ENCODE data around the gene CLDN1. TPM values are rescaled to one million over a fixed set of nuclear protein-coding genes. Genes with fewer than 3 reads are reported as not detected.

CLDN1 gene
- total and polyA plus RNA-seq, 2 donors (not counting 1 experiment from before 2014, with no cell fraction given): not detected

DNA sequence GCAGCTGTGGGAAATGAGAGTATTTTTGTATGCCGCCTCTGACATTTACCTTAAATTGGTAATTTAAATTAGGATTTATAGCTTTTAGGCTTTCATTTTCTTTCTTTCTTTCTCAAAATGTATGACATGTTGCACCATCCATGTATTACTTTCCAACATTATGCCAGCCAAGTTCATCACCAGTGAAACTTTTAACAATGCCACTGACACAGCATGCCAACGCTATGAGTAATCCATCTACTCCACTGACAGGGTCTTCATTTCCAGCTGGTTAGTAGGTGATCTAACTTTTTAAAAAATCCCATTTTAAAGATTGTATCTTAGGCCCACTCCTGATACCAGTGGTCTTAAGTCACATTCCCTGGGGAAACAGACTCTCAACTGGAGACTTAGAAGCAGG is 43.9 kb upstream of the CLDN1 start:
- no peaks in the 10 kb centered on the region for H3K27me3 Mint-ChIP-seq
- TF ChIP-seq, protein P1, sequence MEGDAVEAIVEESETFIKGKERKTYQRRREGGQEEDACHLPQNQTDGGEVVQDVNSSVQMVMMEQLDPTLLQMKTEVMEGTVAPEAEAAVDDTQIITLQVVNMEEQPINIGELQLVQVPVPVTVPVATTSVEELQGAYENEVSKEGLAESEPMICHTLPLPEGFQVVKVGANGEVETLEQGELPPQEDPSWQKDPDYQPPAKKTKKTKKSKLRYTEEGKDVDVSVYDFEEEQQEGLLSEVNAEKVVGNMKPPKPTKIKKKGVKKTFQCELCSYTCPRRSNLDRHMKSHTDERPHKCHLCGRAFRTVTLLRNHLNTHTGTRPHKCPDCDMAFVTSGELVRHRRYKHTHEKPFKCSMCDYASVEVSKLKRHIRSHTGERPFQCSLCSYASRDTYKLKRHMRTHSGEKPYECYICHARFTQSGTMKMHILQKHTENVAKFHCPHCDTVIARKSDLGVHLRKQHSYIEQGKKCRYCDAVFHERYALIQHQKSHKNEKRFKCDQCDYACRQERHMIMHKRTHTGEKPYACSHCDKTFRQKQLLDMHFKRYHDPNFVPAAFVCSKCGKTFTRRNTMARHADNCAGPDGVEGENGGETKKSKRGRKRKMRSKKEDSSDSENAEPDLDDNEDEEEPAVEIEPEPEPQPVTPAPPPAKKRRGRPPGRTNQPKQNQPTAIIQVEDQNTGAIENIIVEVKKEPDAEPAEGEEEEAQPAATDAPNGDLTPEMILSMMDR (IDR thresholded peaks at IDR 0.05): no peak
- no peak for TF ChIP-seq EZH2 (IDR thresholded peaks at IDR 0.05; ENCODE audit: borderline replicate concordance, insufficient read depth, low read depth, low read length, poor library complexity, severe bottlenecking)
- CTCF ChIA-PET: no interaction called here

DNA sequence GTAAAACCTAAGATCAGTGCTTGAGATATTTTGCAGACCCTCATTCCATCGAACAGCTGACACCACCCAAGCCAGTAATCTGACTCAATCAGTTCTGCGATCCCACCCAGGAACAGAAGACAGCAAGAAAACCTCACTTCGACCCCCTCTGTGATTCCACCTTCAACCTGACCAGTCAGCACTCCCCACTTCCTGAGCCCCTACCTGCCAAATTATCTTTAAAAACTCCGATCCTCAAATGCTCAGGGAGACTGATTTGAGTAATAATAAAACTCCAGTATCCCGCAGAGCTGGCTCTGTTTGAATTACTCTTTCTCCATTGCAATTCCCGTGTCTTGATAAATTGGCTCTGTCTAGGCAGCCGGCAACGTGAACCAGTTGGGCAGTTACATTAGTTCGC is 40.0 kb upstream of the CLDN1 start:
- no peak overlapping the region for H3K4me3 ChIP-seq (ENCODE audit: control extremely low read depth in 1 of 5, extremely low read depth in 1 of 5, insufficient read depth in 1 of 5, low read depth in 2 of 5, low read length in 4 of 5)
- no peaks in the 10 kb centered on the region for H3K9me3 ChIP-seq (ENCODE audit: control extremely low read depth in 1 of 3, control insufficient read depth in 2 of 3, insufficient read depth in 1 of 3, low read length in 2 of 3)
- WGBS (ENCODE audit: insufficient coverage): 86% methylated on average over 5 of the region's 9 CpGs
- H3K4me2 ChIP-seq (replicated peaks; ENCODE audit: low read depth, low read length, poor library complexity, severe bottlenecking): no peak overlapping the region
- no peak overlapping the region for H3K27ac Mint-ChIP-seq
- intact Hi-C loops (cut with micrococcal nuclease): no loop called here
- CTCF ChIA-PET: interaction anchor here (0.6 kb wide), 1 partner anchor 257 kb away, joined by 3 read pairs; no protein-coding TSS in a partner anchor
- H3K27me3 ChIP-seq (replicated peaks in 1 of 4; ENCODE audit: control extremely low read depth in 1 of 4, control insufficient read depth in 3 of 4, insufficient read depth in 4 of 4, low read length in 3 of 4): no peaks in the 10 kb centered on the region
- H3K4me1 Mint-ChIP-seq: no peaks in the 10 kb centered on the region
- H2AFZ ChIP-seq (ENCODE audit: insufficient read depth, low read depth, low read length, poor library complexity, severe bottlenecking): no peak overlapping the region
- TF ChIP-seq EZH2 (IDR thresholded peaks at IDR 0.05; ENCODE audit: borderline replicate concordance, insufficient read depth, low read depth, low read length, poor library complexity, severe bottlenecking): no peak
- TF ChIP-seq, protein P1 (IDR thresholded peaks at IDR 0.05): no peak
- no peaks in the 10 kb centered on the region for H3K9me3 Mint-ChIP-seq (ENCODE audit: insufficient read depth)
- H3K27me3 Mint-ChIP-seq: no peaks in the 10 kb centered on the region
- no peak overlapping the region for H3K4me3 Mint-ChIP-seq
- H3K27ac ChIP-seq (ENCODE audit: low read length in 2 of 2): no peak overlapping the region
- H3K79me2 ChIP-seq (ENCODE audit: control insufficient read depth, insufficient read depth, low read length): no peaks in the 10 kb centered on the region
- no peaks in the 10 kb centered on the region for H3K4me1 ChIP-seq (ENCODE audit: control insufficient read depth in 2 of 2, insufficient read depth in 2 of 2, low read length in 2 of 2)
- POLR2A ChIA-PET: no interaction called here
- no peaks in the 10 kb centered on the region for H4K20me1 ChIP-seq (ENCODE audit: control insufficient read depth, insufficient read depth, low read length, poor library complexity, severe bottlenecking)
- no peak overlapping the region for H3K9ac ChIP-seq (ENCODE audit: low read length)
- DNase-seq (no peak), ATAC-seq (ENCODE audit: low read depth) (no peak)
- no peaks in the 10 kb centered on the region for H3K36me3 ChIP-seq (replicated peaks in 1 of 2; ENCODE audit: control extremely low read depth in 1 of 2, control insufficient read depth in 1 of 2, extremely low read depth in 1 of 2, insufficient read depth in 2 of 2, low read length in 1 of 2)

More for the DNA sequence above, 43.9 kb upstream of the CLDN1 start:
- no peak overlapping the region for H2AFZ ChIP-seq (ENCODE audit: insufficient read depth, low read depth, low read length, poor library complexity, severe bottlenecking)
- H3K27ac ChIP-seq (ENCODE audit: low read length in 2 of 2): no peak overlapping the region
- no peaks in the 10 kb centered on the region for H3K9me3 Mint-ChIP-seq (ENCODE audit: insufficient read depth)
- H3K9ac ChIP-seq (ENCODE audit: low read length): no peak overlapping the region
- POLR2A ChIA-PET: no interaction called here
- no peak for DNase-seq
- no peaks in the 10 kb centered on the region for H3K27me3 ChIP-seq (replicated peaks in 1 of 4; ENCODE audit: control extremely low read depth in 1 of 4, control insufficient read depth in 3 of 4, insufficient read depth in 4 of 4, low read length in 3 of 4)
- H3K36me3 ChIP-seq (replicated peaks in 1 of 2; ENCODE audit: control extremely low read depth in 1 of 2, control insufficient read depth in 1 of 2, extremely low read depth in 1 of 2, insufficient read depth in 2 of 2, low read length in 1 of 2): no peaks in the 10 kb centered on the region
- H3K4me2 ChIP-seq (replicated peaks; ENCODE audit: low read depth, low read length, poor library complexity, severe bottlenecking): no peak overlapping the region
- no peaks in the 10 kb centered on the region for H3K79me2 ChIP-seq (ENCODE audit: control insufficient read depth, insufficient read depth, low read length)
- intact Hi-C loops (cut with micrococcal nuclease): no loop called here
- H3K4me3 ChIP-seq (ENCODE audit: control extremely low read depth in 1 of 5, extremely low read depth in 1 of 5, insufficient read depth in 1 of 5, low read depth in 2 of 5, low read length in 4 of 5): no peak overlapping the region
- no peaks in the 10 kb centered on the region for H4K20me1 ChIP-seq (ENCODE audit: control insufficient read depth, insufficient read depth, low read length, poor library complexity, severe bottlenecking)
- H3K4me1 Mint-ChIP-seq: no peaks in the 10 kb centered on the region
- no peaks in the 10 kb centered on the region for H3K4me1 ChIP-seq (ENCODE audit: control insufficient read depth in 2 of 2, insufficient read depth in 2 of 2, low read length in 2 of 2)
- H3K27ac Mint-ChIP-seq: no peak overlapping the region
- ATAC-seq (ENCODE audit: low read depth): no peak
- WGBS (ENCODE audit: insufficient coverage): no CpG with 5 or more reads among the region's 2 CpGs
- H3K4me3 Mint-ChIP-seq: no peak overlapping the region
- no peaks in the 10 kb centered on the region for H3K9me3 ChIP-seq (ENCODE audit: control extremely low read depth in 1 of 3, control insufficient read depth in 2 of 3, insufficient read depth in 1 of 3, low read length in 2 of 3)
